AG10803 (cell line): ENCODE results near the gene CFAP141.

Experiments
- DNase-seq: peaks from one replicate; pipeline ENCODE4 v3.0.0; 2010; ENCODE audit warnings: low read depth
- H3K4me3 ChIP-seq: 2 replicates; pipeline ENCODE4 v1.5.1; 2011; ENCODE audit warnings: mild to moderate bottlenecking, low read length, control low read depth
- TF ChIP-seq, protein P1 (sequence below): conservative IDR thresholded peaks from 2 replicates; pipeline ENCODE4 v1.5.1; 2011; ENCODE audit warnings: mild to moderate bottlenecking, low read length, control low read depth, inconsistent platforms

The CFAP141 gene

DNA sequence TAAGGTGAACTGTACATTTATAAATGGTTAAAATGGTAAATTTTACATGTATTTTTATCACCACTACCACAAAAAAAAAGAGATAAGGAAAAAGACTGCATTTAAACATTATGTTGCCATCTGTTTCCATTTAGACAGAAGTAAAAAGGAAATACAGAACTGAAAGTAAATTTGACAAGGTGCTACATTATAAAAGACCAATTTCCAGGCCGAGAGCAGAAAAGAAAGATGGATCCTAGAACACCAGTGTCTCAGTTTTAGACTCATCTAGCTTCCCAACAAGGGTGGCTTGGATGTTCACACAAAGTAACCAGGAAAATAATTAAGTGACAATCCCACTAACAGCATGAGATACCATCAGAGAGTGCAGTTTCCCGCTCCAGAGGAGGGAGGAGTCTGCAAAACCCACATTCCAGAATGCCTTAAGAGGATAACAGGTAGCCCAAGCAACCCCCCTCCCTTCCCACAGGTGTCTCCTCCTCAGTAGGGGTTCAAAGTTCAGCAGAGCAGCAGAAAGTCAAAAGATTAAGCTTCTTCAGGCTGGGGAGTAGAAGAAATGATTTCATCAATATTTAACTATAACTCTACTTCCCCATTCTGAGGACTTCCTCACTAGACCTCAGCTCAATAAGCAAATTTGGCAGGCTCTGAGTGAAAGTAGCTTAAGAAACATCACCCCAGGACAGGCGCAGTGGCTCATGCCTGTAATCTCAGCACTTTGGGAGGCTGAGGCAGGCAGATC is 26.0 kb downstream of the CFAP141 start:
- no peak for DNase-seq
- no peak overlapping the region for H3K4me3 ChIP-seq
- TF ChIP-seq, protein P1, sequence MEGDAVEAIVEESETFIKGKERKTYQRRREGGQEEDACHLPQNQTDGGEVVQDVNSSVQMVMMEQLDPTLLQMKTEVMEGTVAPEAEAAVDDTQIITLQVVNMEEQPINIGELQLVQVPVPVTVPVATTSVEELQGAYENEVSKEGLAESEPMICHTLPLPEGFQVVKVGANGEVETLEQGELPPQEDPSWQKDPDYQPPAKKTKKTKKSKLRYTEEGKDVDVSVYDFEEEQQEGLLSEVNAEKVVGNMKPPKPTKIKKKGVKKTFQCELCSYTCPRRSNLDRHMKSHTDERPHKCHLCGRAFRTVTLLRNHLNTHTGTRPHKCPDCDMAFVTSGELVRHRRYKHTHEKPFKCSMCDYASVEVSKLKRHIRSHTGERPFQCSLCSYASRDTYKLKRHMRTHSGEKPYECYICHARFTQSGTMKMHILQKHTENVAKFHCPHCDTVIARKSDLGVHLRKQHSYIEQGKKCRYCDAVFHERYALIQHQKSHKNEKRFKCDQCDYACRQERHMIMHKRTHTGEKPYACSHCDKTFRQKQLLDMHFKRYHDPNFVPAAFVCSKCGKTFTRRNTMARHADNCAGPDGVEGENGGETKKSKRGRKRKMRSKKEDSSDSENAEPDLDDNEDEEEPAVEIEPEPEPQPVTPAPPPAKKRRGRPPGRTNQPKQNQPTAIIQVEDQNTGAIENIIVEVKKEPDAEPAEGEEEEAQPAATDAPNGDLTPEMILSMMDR = no peak

DNA sequence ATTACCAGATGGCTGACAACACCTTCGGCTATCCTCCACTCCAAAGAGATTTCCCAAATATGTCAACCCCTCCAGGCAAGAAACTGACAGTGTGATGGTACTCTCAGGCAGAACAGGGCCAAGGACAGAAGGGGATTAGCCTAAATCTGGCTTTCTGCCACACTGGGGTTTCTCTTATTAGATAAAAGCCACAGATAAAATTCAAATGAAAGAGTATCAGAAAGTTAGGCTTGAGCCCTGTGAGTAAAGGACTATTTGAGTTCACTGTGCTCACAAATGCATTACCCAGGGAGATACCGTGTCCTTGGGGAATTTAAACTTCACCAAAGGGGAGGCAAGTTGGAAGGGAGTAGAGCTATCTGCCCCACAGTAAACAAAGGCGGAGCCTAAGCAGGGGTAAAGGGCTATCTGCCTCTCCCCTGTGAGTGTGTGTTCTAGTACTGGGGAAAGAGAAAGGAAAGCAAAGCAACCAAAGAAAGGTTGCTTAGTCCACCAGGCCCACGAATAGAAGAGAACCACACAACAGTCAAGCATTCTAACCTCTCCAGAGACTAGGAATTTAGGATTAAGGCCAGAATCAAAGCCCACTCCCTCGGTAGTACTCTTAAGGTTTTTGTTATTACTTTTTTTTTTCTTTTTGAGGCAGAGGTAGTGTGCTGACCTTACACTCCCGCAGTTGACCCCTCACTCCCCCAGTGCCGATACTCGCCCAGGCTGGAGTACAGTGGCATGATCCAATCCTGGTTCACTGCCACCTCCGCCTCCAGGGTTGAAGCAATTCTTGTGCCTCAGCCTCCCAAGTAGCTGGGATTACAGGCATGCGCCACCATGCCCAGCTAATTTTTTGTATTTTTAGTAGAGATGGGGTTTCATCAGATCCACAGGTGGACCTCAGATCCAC is 27.0 kb downstream of the CFAP141 start:
- DNase-seq = no peak
- no peak overlapping the region for H3K4me3 ChIP-seq
- TF ChIP-seq, protein P1 = no peak

DNA sequence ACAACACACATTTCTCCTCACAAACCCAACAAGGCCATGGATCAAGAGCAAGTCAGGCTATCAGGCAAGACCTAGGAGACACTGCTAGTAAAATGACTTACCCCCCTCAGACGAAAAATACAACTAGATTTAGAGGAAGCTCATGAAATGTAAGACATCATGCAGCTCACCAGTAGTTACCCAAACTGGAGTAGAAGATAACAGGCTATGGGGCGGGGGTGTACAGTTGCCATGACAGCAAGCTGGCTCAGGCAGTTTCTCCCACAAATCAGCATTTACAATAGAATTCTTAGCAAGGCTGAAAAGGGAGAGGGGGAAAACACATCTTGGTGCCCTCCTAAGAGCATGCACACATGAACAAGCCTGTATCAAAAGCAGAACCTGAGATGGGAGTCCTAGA is 28.1 kb downstream of the CFAP141 start:
- DNase-seq = no peak
- TF ChIP-seq, protein P1 = no peak
- H3K4me3 ChIP-seq = no peak overlapping the region

DNA sequence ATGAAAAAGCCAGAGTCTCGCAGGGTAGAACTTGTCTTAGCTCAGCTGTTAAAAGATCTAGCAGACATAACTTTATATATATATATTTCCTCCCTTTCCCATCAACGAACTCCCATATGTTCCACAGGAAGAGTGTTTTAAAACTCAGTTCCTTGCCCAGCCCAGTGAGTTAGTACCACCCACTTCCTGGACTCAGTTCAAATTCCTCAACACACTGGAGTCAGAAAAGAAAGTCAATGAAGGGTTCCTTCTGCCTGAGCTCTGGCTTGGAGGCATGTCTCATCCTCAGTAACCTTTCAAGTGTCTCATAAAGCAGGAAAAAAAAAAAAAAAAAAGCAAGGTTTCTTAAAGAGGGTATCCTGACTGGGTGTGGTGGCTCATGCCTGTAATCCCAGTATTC is 29.8 kb downstream of the CFAP141 start:
- H3K4me3 ChIP-seq = no peak overlapping the region
- TF ChIP-seq, protein P1 = no peak
- peak; percentile 77 for DNase-seq

DNA sequence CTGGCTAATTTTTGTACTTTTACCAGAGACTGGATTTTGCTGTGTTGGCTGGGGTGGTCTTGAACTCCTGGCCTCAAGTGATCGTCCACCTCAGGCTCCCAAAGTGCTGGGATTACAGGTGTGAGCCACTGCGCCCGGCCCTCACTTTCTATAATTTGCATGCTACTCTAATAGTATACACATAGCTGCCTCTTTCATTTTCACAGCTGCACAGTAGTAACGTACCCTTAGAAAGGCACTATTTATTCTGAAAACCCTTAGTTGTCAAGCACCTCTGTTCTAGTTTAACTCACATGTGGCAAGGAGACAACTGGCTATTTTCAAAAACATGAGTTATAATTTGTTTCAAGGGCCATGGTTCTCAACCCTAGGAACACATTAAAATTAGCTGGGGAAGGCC is 31.5 kb downstream of the CFAP141 start:
- H3K4me3 ChIP-seq = no peak overlapping the region
- TF ChIP-seq, protein P1 = no peak
- no peak for DNase-seq

- no peak overlapping the region for H3K4me3 ChIP-seq
- DNase-seq = no peak
- TF ChIP-seq, protein P1 = no peak
These were observed 34.3 kb downstream of the CFAP141 start for GRCh38 chr1:154171880-154172279.
